Retina (tissue), 1 donor: Measurements from ENCODE around the gene SP3.

Experiments used
- DNase-seq: peaks from one replicate; pipeline ENCODE4 v3.0.0-alpha.2; 2016

Gene SP3

GRCh38 chr2:173884025-173884802 lies 81.0 kb downstream of the SP3 start:
- DNase-seq = peak; percentile 24

DNA sequence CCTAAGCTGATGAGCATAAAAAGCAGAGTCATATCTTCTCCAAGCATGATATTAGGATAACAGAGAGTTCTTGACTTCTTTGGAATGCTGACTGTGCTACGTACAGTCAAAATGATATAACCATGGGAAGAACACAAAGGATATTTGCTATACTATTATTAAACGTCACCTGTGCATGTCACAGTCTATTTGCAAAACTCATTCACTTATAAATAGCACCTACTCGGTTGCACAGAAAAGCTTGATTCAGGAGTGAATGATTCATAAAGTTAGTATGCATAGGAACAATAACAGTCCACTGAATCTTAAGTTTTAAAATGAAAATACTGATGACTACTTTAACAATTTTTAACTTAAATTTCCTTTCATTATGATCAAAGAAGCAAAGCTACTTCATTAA lies 83.3 kb downstream of the SP3 start:
- no peak for DNase-seq

GRCh38 chr2:173881461-173881860 lies 83.7 kb downstream of the SP3 start:
- no peak for DNase-seq

DNA sequence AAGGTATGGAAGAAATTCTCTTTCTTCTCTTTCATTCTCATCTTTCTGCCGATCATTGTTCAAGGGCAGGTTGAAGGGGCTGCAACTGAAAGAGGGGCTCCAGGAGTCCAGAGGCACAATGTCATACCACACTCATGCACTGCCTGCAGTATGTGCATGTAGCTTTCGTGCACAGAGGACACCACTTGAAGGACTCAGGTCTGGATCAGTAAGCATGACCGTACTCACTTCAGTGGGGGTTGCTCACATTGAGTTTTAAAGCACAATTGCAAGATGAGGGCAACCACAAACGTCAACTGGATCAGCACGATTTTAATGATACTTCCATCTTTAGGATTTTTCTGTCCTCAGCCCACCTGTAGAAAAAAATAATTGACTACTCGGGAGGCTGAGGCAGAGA lies 84.6 kb downstream of the SP3 start:
- no peak for DNase-seq

DNA sequence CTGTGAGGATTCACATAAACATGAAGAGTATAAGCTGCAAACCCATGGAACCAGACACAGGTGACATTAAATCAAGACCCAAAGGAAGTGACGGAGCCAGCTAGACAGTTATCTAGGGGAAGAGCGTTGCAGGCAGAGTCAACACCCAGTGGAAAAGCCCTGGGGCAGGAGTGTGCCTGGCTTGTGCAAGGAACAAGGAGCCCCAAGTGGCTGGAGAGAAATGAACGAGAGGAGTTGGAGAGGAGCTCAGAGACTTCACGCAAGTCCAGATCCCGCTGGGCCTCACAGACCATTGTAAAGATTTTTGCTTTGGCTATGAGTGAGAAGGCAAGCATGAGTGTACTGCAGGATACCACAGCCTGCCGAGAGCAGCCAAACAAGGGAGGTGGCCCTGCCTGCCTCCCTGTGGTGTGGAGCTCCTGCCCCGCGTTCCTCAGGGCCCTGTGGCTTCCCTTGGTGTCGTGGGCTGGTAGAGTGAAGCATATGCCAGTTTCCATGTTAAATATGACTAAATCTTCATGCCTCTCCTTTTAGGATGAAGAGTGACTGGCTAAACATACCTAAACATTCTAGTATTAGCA lies 88.2 kb downstream of the SP3 start:
- DNase-seq = no peak

- DNase-seq = no peak
These were observed 90.3 kb downstream of the SP3 start for GRCh38 chr2:173874894-173875237.

GRCh38 chr2:173874003-173874893 lies 90.9 kb downstream of the SP3 start:
- no peak for DNase-seq

DNA sequence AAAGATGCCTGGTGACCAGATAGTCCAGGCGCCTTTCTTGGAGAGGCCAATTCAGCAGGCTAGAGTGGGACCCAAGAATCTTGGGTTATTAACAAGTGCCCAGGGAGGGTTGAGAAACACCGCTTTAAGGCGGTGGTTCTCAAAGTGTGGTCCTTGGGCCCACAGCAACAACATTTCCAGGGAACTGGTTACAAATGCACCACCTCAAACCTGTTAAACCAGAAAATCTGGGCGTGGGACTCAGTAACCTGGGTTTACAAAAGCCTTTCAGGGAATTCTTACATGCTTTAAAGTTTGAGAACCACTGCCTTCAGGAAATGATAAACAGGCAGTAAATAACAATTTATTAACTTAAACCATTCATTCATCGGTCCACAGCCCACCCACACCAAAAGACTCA lies 92.5 kb downstream of the SP3 start:
- no peak for DNase-seq

GRCh38 chr2:173869244-173870229 lies 95.6 kb downstream of the SP3 start:
- DNase-seq = no peak

GRCh38 chr2:173868406-173868805 lies 96.8 kb downstream of the SP3 start:
- no peak for DNase-seq

- peak; percentile 17 for DNase-seq
These were observed 98.1 kb downstream of the SP3 start for GRCh38 chr2:173866874-173867618.

GRCh38 chr2:173865971-173866873 lies 99.0 kb downstream of the SP3 start:
- DNase-seq = peak; percentile 14

- no peak for DNase-seq
These were observed 102.5 kb downstream of the SP3 start for GRCh38 chr2:173862612-173863217.

DNA sequence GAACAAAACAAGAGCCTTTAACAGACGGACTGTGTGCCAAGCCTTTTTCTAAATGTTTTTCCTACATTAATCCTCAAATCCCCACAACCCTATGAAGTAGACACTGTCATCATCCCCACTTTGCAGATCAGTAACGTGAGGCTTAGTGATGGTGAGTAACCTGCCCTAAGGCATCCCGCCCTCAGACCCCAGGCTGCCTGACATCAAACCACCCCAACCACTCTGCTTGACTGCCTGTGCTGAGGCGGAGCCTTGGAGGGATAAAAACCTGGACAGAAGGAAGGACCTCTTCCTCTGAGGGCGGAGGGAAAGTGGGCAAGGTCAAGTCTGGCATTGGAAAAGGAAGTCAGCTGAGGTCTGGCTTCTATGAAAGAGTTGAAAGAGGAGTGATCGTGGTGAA lies 104.6 kb downstream of the SP3 start:
- no peak for DNase-seq

DNA sequence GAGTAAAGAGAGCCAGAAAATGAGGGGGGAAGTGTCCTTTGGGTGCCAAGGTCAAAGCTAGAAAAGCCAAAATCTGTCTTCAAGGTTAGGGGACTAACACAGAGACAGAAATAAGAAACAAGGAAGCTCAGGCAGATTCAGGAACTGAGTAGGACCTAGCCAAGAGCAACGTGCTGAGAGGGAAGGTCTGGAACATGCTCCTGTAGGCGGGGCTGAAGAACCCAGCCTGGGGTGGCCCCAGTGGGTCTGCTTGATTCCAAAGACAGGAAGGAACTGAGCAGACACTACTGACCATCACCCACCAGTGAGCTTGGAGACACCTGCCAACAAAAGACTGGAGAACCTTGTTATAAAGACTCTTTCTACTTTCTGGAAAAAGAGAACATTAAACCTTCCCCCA lies 105.1 kb downstream of the SP3 start:
- DNase-seq = no peak

DNA sequence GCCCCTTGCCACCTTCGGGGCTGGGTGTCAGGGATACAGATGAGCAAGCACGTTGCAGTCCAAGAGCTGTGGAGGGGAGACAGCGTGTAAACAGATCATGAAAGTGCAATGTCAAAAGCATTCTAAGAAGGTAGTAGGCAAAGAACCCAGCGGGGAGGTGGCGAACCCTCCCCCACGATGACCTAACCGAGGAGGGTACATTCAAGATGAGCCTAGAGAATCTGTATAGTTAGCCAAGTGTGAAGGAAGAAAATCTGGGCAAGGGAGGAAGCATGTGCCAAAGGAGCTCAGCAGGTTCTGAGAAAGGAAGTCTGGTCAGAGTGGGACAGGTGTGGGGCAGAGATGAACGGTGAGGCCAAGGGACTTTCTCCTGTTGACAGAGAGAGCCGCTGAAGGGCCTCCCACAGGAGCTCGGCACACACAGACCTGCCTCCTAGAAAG lies 106.9 kb downstream of the SP3 start:
- no peak for DNase-seq
